HL-60 (cell line): ENCODE measurements around the gene RSPO3.

Experiments used
- DNase-seq, 2 experiments: peaks; one replicate each; pipeline ENCODE4 v3.0.0-alpha.2; 2010 to 2020; ENCODE audit warnings: low read depth in 1 of 2, low spot score in 1 of 2
- H3K27ac ChIP-seq: fragments of 250-450 bp; sonication (Bioruptor Pico); replicated peaks from 2 replicates; pipeline ENCODE4 v1.5.1; 2020; ENCODE audit warnings: mild to moderate bottlenecking, moderate library complexity
- H3K27me3 ChIP-seq: fragments of 250-450 bp; sonication (Bioruptor Pico); 2 replicates; pipeline ENCODE4 v1.5.1; 2021; ENCODE audit warnings: mild to moderate bottlenecking, moderate library complexity; ENCODE audit not compliant: insufficient read depth, poor library complexity, severe bottlenecking
- H3K4me3 ChIP-seq: replicated peaks from 2 replicates; pipeline ENCODE4 v1.5.1; 2011; ENCODE audit warnings: mild to moderate bottlenecking, control low read depth, low read length; ENCODE audit not compliant: insufficient read depth
- CTCF ChIP-seq: IDR thresholded peaks from one replicate; pipeline ENCODE4 v1.5.1; 2011; ENCODE audit warnings: low read length, control low read depth, inconsistent platforms; ENCODE audit not compliant: insufficient read depth
- GABPA ChIP-seq: IDR thresholded peaks from 2 replicates; pipeline ENCODE4 v1.6.1; 2012; ENCODE audit warnings: low read depth
- POLR2AphosphoS5 ChIP-seq: IDR thresholded peaks from 2 replicates; pipeline ENCODE4 v1.6.1; 2012; ENCODE audit warnings: low read depth
- REST ChIP-seq: IDR thresholded peaks from 2 replicates; pipeline ENCODE4 v1.6.1; 2012; ENCODE audit warnings: low read depth; ENCODE audit not compliant: insufficient replicate concordance
- SPI1 ChIP-seq: IDR thresholded peaks from 2 replicates; pipeline ENCODE4 v1.6.1; 2012; ENCODE audit warnings: low read depth, mild to moderate bottlenecking, borderline replicate concordance

RSPO3 gene

GRCh38 chr6:127164565-127164964 is 46.1 kb downstream of the RSPO3 start:
- no peak overlapping the region for H3K27ac ChIP-seq
- H3K27me3 ChIP-seq, result no peaks in the 10 kb centered on the region
- DNase-seq, result no peak
- TF ChIP-seq REST (no peak), POLR2AphosphoS5 (no peak), CTCF (no peak), SPI1 (no peak), GABPA (no peak)
- H3K4me3 ChIP-seq, result no peak overlapping the region

GRCh38 chr6:127173156-127173940 is 54.9 kb downstream of the RSPO3 start:
- no peak overlapping the region for H3K4me3 ChIP-seq
- H3K27me3 ChIP-seq, result no peaks in the 10 kb centered on the region
- TF ChIP-seq POLR2AphosphoS5 (no peak), REST (no peak), SPI1 (no peak), CTCF (no peak), GABPA (no peak)

GRCh38 chr6:127176146-127176545 is 57.7 kb downstream of the RSPO3 start:
- TF ChIP-seq REST (no peak), GABPA (no peak), CTCF (no peak), POLR2AphosphoS5 (no peak), SPI1 (no peak)
- Histone ChIP-seq H3K27ac (no peak overlapping the region), H3K27me3 (no peaks in the 10 kb centered on the region), H3K4me3 (no peak overlapping the region)
- DNase-seq, result no peak

More at GRCh38 chr6:127173156-127173940, 54.9 kb downstream of the RSPO3 start:
- no peak overlapping the region for H3K27ac ChIP-seq
- DNase-seq, result no peak
